MM.1S (cell line): ENCODE data around the gene RAB31.

Experiments
- EZH2 ChIP-seq: fragments of 300-600 bp; sonication (generic); optimal IDR thresholded peaks from 2 replicates; pipeline ENCODE3; 2017; ENCODE audit warnings: low read depth, mild to moderate bottlenecking, antibody characterized with exemption, low read length, mixed read lengths
- TF ChIP-seq, protein P1 (sequence below): fragments of 300-600 bp; sonication (generic); IDR thresholded peaks from 2 replicates; pipeline ENCODE4 v1.5.1; 2016; ENCODE audit warnings: antibody characterized with exemption, low read length, mixed read lengths

DNA sequence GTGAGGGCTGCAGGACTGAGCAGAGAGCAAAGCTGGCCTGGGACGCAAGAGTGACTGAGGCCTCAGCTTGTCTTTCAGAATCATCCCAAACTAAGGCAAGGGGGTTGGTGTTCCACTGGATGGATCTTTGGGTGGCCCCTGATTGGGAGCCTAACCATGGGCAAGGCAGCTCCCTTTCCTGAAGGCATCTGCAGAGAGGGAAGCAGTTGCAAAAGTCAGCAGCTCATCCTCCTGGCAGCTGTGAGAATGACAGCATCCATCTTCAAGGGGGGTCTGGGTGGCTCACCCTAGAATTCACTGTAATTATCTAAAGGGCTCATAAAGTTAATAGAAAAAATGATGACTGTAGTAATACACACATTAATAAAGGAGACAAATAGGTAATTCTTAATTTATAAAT lies 46.5 kb upstream of the RAB31 start:
- no peak for TF ChIP-seq EZH2
- TF ChIP-seq, protein P1, sequence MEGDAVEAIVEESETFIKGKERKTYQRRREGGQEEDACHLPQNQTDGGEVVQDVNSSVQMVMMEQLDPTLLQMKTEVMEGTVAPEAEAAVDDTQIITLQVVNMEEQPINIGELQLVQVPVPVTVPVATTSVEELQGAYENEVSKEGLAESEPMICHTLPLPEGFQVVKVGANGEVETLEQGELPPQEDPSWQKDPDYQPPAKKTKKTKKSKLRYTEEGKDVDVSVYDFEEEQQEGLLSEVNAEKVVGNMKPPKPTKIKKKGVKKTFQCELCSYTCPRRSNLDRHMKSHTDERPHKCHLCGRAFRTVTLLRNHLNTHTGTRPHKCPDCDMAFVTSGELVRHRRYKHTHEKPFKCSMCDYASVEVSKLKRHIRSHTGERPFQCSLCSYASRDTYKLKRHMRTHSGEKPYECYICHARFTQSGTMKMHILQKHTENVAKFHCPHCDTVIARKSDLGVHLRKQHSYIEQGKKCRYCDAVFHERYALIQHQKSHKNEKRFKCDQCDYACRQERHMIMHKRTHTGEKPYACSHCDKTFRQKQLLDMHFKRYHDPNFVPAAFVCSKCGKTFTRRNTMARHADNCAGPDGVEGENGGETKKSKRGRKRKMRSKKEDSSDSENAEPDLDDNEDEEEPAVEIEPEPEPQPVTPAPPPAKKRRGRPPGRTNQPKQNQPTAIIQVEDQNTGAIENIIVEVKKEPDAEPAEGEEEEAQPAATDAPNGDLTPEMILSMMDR: no peak
